SK-N-SH (cell line): ENCODE data around the gene ATE1. TPM values are rescaled to one million over a fixed set of nuclear protein-coding genes. Genes with fewer than 3 reads are reported as not detected.

Experiments used
- CTCF ChIA-PET: fragments of 300-600, 350-600 bp; formaldehyde crosslinking; extraction: SDS; loops from one replicate; lab custom pipeline; 2021; lab: Yijun Ruan, JAX
- POLR2A ChIA-PET: fragments of 350-600 bp; sonication (Branson Sonifier 250); formaldehyde crosslinking; extraction: SDS; loops from one replicate; lab custom pipeline; 2020; ENCODE audit warnings: antibody characterized with exemption, inconsistent platforms; lab: Yijun Ruan, JAX
- DNase-seq: peaks from one replicate; pipeline ENCODE4 v3.0.0; 2012
- H2AFZ ChIP-seq: fragments of 200-600 bp; sonication (generic); 2 replicates; pipeline ENCODE4 v1.8.1; 2016; ENCODE audit warnings: antibody characterized with exemption, mild to moderate bottlenecking, low read depth
- H3F3A ChIP-seq: fragments of 200-600 bp; sonication (generic); replicated peaks from 2 replicates; pipeline ENCODE3; 2016; ENCODE audit warnings: antibody characterized with exemption, mild to moderate bottlenecking; ENCODE audit not compliant: insufficient read depth
- H3K27ac ChIP-seq, 2 experiments: fragments of 200-500 bp in 1 of 2; fragments of 200-600 bp in 1 of 2; sonication (Bioruptor generic) in 1 of 2; sonication (generic), shearing (Covaris generic) in 1 of 2; 2 replicates each; pipeline versions ENCODE4 v1.5.1 to v1.6.1; 2014 to 2016; ENCODE audit warnings: low read depth in 2 of 2, inconsistent platforms in 1 of 2, low read length in 1 of 2, mild to moderate bottlenecking in 1 of 2, mixed read lengths in 1 of 2
- H3K27me3 ChIP-seq: fragments of 200-600 bp; sonication (generic), shearing (Covaris generic); 2 replicates; pipeline ENCODE4 v1.6.1; 2016; ENCODE audit warnings: mixed run types; ENCODE audit not compliant: insufficient read depth
- H3K36me3 ChIP-seq, 2 experiments: fragments of 200-500 bp in 1 of 2; fragments of 200-600 bp in 1 of 2; sonication (Bioruptor generic) in 1 of 2; sonication (generic) in 1 of 2; replicated peaks in 1 of 2; 2 replicates each; pipeline versions ENCODE3 to v1.5.1; 2014 to 2016; ENCODE audit warnings: low read length in 1 of 2, mild to moderate bottlenecking in 1 of 2; ENCODE audit not compliant: insufficient read depth in 2 of 2, control insufficient read depth in 1 of 2
- H3K4me1 ChIP-seq, 2 experiments: fragments of 200-500 bp in 1 of 2; fragments of 200-600 bp in 1 of 2; sonication (Bioruptor generic) in 1 of 2; sonication (generic), shearing (Covaris generic) in 1 of 2; 2 replicates each; pipeline versions ENCODE4 v1.5.1 to v1.6.1; 2014 to 2016; ENCODE audit warnings: low read depth in 1 of 2, low read length in 1 of 2, mixed run types in 1 of 2; ENCODE audit not compliant: insufficient read depth in 2 of 2, control insufficient read depth in 1 of 2
- H3K4me2 ChIP-seq: fragments of 200-600 bp; sonication (generic), shearing (Covaris generic); 2 replicates; pipeline ENCODE4 v1.6.1; 2017; ENCODE audit warnings: mixed run types
- H3K4me3 ChIP-seq, 2 experiments: fragments of 200-500 bp in 1 of 2; fragments of 200-600 bp in 1 of 2; sonication (Bioruptor generic) in 1 of 2; sonication (generic), shearing (Covaris generic) in 1 of 2; 2 replicates each; pipeline versions ENCODE4 v1.5.1 to v1.8.1; 2014 to 2016; ENCODE audit warnings: low read depth in 2 of 2, inconsistent platforms in 1 of 2, low read length in 1 of 2, mild to moderate bottlenecking in 1 of 2, mixed read lengths in 1 of 2, moderate library complexity in 1 of 2
- H3K79me2 ChIP-seq: fragments of 200-600 bp; sonication (generic); 2 replicates; pipeline ENCODE4 v1.8.1; 2017; ENCODE audit warnings: mild to moderate bottlenecking; ENCODE audit not compliant: insufficient read depth
- H3K9ac ChIP-seq: fragments of 200-600 bp; sonication (generic); 2 replicates; pipeline ENCODE4 v1.6.1; 2017; ENCODE audit warnings: mixed run types
- H3K9me2 ChIP-seq: fragments of 200-600 bp; sonication (generic); 2 replicates; pipeline ENCODE4 v1.6.1; 2017; ENCODE audit warnings: mixed run types
- H3K9me3 ChIP-seq: fragments of 200-600 bp; sonication (generic); 2 replicates; pipeline ENCODE4 v1.6.1; 2017; ENCODE audit warnings: mixed run types, mild to moderate bottlenecking, moderate library complexity
- H4K20me1 ChIP-seq: fragments of 200-600 bp; sonication (generic); 2 replicates; pipeline ENCODE4 v1.6.1; 2017; ENCODE audit warnings: mild to moderate bottlenecking, mixed run types; ENCODE audit not compliant: insufficient read depth
- CHD2 ChIP-seq: fragments of 150-350 bp; IDR thresholded peaks from 2 replicates; pipeline ENCODE4 v1.6.1; 2018; ENCODE audit warnings: low read length; ENCODE audit not compliant: partially characterized antibody
- EP300 ChIP-seq, 2 experiments: IDR thresholded peaks; 2 replicates each; pipeline versions ENCODE4 v1.4.0 to v1.6.1; 2012; ENCODE audit warnings: borderline replicate concordance in 1 of 2, low read depth in 1 of 2, low read length in 1 of 2
- EZH2phosphoT487 ChIP-seq: fragments of 200-600 bp; sonication (generic); IDR thresholded peaks from 2 replicates; pipeline ENCODE4 v1.6.1; 2017; ENCODE audit warnings: low read depth, mixed run types, mild to moderate bottlenecking, antibody characterized with exemption, moderate library complexity, borderline replicate concordance
- FOSL2 ChIP-seq: IDR thresholded peaks from 2 replicates; pipeline ENCODE4 v1.4.0; 2012; ENCODE audit warnings: low read depth, mild to moderate bottlenecking, moderate library complexity, borderline replicate concordance
- JUND ChIP-seq: IDR thresholded peaks from 2 replicates; pipeline ENCODE4 v1.4.0; 2012
- MXI1 ChIP-seq: IDR thresholded peaks from 2 replicates; pipeline ENCODE4 v1.6.1; 2012; ENCODE audit warnings: mild to moderate bottlenecking, low read depth, low read length, improper control_type of control experiment
- NRF1 ChIP-seq: IDR thresholded peaks from 2 replicates; pipeline ENCODE4 v1.6.1; 2012; ENCODE audit warnings: low read depth, mild to moderate bottlenecking, low read length
- SIN3A ChIP-seq: IDR thresholded peaks from 2 replicates; pipeline ENCODE4 v1.6.1; 2012; ENCODE audit warnings: low read depth, mild to moderate bottlenecking, low read length, moderate library complexity, borderline replicate concordance
- SMC3 ChIP-seq: IDR thresholded peaks from 2 replicates; pipeline ENCODE4 v1.6.1; 2012; ENCODE audit warnings: low read depth, low read length, improper control_type of control experiment
- YY1 ChIP-seq: IDR thresholded peaks from 2 replicates; pipeline ENCODE4 v1.4.0; 2012; ENCODE audit warnings: low read depth, mild to moderate bottlenecking
- WGBS: methylation state at CpG from one replicate; pipeline ENCODE4 v1.1.6; 2017; ENCODE audit warnings: low lambda C conversion rate; 5-methylcytosine and 5-hydroxymethylcytosine counted together
- polyA plus RNA-seq, 3 experiments: library from polyadenylated mRNA; depleted of rRNA; stranded (reverse); fragments of >200 nt; gene quantifications; 2 replicates each; pipeline ENCODE4 v1.2.3, GENCODE V29; 2012
- TF ChIP-seq, protein P1 (sequence below): IDR thresholded peaks from 2 replicates; pipeline ENCODE4; 2012
- TF ChIP-seq, protein P2 (sequence below): fragments of 150-350 bp; IDR thresholded peaks from 2 replicates; pipeline ENCODE4 v1.6.1; 2016; ENCODE audit warnings: mild to moderate bottlenecking, low read depth, low read length
- TF ChIP-seq, protein P3 (sequence below): fragments of 200-600 bp; sonication (generic); IDR thresholded peaks from 2 replicates; pipeline ENCODE4 v1.6.1; 2017; ENCODE audit warnings: antibody characterized with exemption, mild to moderate bottlenecking, moderate library complexity

Gene ATE1
- polyA plus RNA-seq, 1 of the 3 experiments (the other 2 are of a cell fraction): 6.3 TPM

DNA sequence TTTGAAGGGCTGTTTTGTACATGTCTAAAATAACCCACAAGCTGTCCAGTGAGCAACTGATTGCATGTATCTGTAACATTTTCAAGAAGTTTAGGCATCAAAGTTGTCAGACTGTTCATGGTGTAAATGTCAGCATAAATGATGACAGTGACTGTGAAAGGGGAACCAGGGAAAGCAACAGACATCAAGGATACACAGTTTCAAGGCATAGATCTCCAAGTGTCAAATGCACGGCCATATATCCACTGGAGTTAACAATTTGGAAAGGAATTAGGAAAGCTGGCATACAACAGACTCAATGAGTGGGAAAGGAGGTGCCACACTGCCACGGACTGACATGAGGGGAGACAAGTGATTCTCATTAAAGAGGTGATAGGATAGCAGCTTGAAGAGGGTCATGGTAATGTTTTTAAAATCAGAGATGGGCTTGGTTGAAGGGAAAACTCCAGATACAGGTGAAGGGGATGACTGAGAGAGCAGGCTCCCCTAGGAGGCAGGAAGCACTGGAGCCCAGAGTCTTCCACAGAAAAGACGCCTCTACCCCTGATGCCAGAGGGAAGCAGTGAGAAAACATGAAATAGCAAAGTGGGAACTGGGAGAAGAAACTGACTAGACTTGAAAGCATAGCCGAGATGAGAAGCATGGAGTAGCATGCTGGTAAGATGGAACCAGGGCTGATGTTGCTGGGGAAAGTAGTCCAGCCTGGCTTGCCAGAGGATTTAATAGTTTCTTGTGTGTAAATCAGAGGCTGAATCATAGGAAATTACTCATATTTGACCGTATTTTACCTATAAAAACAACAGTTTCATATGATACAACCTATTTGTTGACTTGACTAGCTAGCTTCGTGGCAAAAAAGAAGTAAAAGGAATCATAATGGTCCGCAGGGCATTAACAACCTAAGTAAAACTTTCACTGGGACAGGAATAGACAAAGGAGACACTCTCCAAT, 28.6 kb upstream of the ATE1 start:
- Histone ChIP-seq H2AFZ (no peak overlapping the region), H3K4me2 (no peak overlapping the region), H3K27me3 (no peaks in the 10 kb centered on the region), H3F3A (peaks cover 4% of the 10 kb centered on the region), H3K27ac (peak overlapping the region in 1 of 2 experiments; percentile 24; a peak in 1 of 4 replicates), H3K9me3 (no peaks in the 10 kb centered on the region), H3K4me1 (peaks cover 0 to 10% of the 10 kb centered on the region in 2 experiments; a peak in 1 of 4 replicates), H3K4me3 (no peak overlapping the region), H3K79me2 (no peaks in the 10 kb centered on the region), H3K9me2 (no peaks in the 10 kb centered on the region), H3K36me3 (peaks cover 4 to 21% of the 10 kb centered on the region in 2 experiments), H3K9ac (no peak overlapping the region), H4K20me1 (no peaks in the 10 kb centered on the region)
- DNase-seq: no peak
- POLR2A ChIA-PET: no interaction called here
- CTCF ChIA-PET: interaction anchor here (0.8 to 1.4 kb wide), 3 partner anchors 19 to 157 kb away, joined by 3 to 4 read pairs (median 3); no protein-coding TSS in a partner anchor
- 71% methylated on average over 7 of the region's 7 CpGs for WGBS
- TF ChIP-seq SIN3A (no peak), JUND (peak; percentile 37), EP300 (IDR thresholded peaks at IDR 0.05; ENCODE audit: borderline replicate concordance in 1 of 2, low read depth in 1 of 2, low read length in 1 of 2) (no peak), NRF1 (no peak), FOSL2 (peak; percentile 69; the same call in 1 of the 2 replicates), MXI1 (no peak)

DNA sequence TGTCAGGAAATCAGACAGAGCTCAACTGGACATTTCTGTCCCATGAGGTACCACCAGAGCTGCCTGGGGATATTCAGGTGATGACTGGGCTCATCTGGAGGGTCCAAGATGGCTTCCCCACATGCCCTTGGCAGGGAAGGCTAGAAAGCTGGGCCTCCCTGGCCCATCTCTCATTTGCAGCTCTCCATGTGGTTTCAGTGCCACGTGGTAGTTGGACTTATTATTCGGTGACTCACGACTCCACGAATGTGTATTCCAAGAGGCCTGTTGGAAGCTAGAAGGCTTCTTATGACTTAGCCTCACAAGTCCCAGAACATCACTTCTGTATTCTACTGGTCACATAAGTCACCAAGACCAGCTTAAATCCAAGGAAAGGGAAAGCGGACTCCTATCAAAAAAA, 24.4 kb upstream of the ATE1 start:
- H3F3A ChIP-seq: peaks cover 7% of the 10 kb centered on the region
- 100% methylated on average over 5 of the region's 5 CpGs for WGBS
- H3K9me2 ChIP-seq: no peaks in the 10 kb centered on the region
- H3K36me3 ChIP-seq: peaks cover 0 to 3% of the 10 kb centered on the region in 2 experiments
- peaks cover 0 to 10% of the 10 kb centered on the region in 2 experiments; a peak in 1 of 4 replicates for H3K4me1 ChIP-seq
- no peak overlapping the region for H3K4me3 ChIP-seq
- no peak overlapping the region for H3K27ac ChIP-seq
- H4K20me1 ChIP-seq: no peaks in the 10 kb centered on the region
- H3K4me2 ChIP-seq: no peak overlapping the region
- no peaks in the 10 kb centered on the region for H3K79me2 ChIP-seq
- H2AFZ ChIP-seq: no peak overlapping the region
- H3K27me3 ChIP-seq: no peaks in the 10 kb centered on the region
- TF ChIP-seq JUND (no peak), CHD2 (no peak)
- TF ChIP-seq, all 33 proteins: peak for 0
- ChIA-PET POLR2A (interaction anchor here (0.9 kb wide), 1 partner anchor 188 kb away, joined by 3 read pairs; no protein-coding TSS in a partner anchor), CTCF (interaction anchor here (0.7 kb wide), 2 partner anchors 23 to 262 kb away, joined by 3 read pairs; partner anchors contain the start of gene NSMCE4A)
- no peak overlapping the region for H3K9ac ChIP-seq
- no peak for DNase-seq
- H3K9me3 ChIP-seq: no peaks in the 10 kb centered on the region

DNA sequence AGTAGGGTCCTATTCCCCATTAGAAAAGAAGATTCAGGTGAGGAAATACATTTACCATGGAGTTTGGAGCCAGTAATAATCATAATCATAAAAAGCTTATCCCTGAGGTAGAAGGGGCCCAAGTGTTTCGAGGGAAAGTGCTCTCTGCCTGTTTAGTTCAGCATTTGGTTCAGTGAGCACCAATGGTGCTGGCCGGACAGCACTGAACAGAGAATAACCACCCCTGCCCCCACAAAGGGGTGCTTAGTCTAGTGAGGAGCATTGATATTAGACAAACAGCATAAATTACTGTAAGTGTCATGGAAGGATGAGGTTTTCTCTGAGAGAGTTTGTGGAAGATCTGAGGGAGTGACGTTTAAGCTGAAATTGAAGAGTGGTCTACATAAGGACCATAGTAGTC, 21.6 kb upstream of the ATE1 start:
- H4K20me1 ChIP-seq: no peaks in the 10 kb centered on the region
- no peak overlapping the region for H3K27ac ChIP-seq
- no peaks in the 10 kb centered on the region for H3K79me2 ChIP-seq
- CTCF ChIA-PET: interaction anchor here (1.0 to 1.1 kb wide), 2 partner anchors 14 to 15 kb away, joined by 3 read pairs; no protein-coding TSS in a partner anchor
- POLR2A ChIA-PET: no interaction called here
- no peak for TF ChIP-seq SMC3
- TF ChIP-seq YY1: no peak
- TF ChIP-seq EZH2phosphoT487: no peak
- TF ChIP-seq, protein P1, sequence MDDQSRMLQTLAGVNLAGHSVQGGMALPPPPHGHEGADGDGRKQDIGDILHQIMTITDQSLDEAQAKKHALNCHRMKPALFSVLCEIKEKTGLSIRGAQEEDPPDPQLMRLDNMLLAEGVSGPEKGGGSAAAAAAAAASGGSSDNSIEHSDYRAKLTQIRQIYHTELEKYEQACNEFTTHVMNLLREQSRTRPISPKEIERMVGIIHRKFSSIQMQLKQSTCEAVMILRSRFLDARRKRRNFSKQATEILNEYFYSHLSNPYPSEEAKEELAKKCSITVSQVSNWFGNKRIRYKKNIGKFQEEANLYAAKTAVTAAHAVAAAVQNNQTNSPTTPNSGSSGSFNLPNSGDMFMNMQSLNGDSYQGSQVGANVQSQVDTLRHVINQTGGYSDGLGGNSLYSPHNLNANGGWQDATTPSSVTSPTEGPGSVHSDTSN: no peak
- TF ChIP-seq, protein P2, sequence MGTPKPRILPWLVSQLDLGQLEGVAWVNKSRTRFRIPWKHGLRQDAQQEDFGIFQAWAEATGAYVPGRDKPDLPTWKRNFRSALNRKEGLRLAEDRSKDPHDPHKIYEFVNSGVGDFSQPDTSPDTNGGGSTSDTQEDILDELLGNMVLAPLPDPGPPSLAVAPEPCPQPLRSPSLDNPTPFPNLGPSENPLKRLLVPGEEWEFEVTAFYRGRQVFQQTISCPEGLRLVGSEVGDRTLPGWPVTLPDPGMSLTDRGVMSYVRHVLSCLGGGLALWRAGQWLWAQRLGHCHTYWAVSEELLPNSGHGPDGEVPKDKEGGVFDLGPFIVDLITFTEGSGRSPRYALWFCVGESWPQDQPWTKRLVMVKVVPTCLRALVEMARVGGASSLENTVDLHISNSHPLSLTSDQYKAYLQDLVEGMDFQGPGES: no peak
- TF ChIP-seq, protein P3, sequence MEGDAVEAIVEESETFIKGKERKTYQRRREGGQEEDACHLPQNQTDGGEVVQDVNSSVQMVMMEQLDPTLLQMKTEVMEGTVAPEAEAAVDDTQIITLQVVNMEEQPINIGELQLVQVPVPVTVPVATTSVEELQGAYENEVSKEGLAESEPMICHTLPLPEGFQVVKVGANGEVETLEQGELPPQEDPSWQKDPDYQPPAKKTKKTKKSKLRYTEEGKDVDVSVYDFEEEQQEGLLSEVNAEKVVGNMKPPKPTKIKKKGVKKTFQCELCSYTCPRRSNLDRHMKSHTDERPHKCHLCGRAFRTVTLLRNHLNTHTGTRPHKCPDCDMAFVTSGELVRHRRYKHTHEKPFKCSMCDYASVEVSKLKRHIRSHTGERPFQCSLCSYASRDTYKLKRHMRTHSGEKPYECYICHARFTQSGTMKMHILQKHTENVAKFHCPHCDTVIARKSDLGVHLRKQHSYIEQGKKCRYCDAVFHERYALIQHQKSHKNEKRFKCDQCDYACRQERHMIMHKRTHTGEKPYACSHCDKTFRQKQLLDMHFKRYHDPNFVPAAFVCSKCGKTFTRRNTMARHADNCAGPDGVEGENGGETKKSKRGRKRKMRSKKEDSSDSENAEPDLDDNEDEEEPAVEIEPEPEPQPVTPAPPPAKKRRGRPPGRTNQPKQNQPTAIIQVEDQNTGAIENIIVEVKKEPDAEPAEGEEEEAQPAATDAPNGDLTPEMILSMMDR: no peak
- H3K9me3 ChIP-seq: no peaks in the 10 kb centered on the region
- H3K4me3 ChIP-seq: no peak overlapping the region
- H3K9me2 ChIP-seq: no peaks in the 10 kb centered on the region
- H3F3A ChIP-seq: peaks cover 3% of the 10 kb centered on the region
- H3K36me3 ChIP-seq: no peaks in the 10 kb centered on the region
- no peak overlapping the region for H3K4me2 ChIP-seq
- 90% methylated on average over 3 of the region's 3 CpGs for WGBS
- no peak overlapping the region for H2AFZ ChIP-seq
- DNase-seq: no peak
- H3K27me3 ChIP-seq: no peaks in the 10 kb centered on the region
- no peaks in the 10 kb centered on the region for H3K4me1 ChIP-seq
- H3K9ac ChIP-seq: no peak overlapping the region
